ENCODE data around the gene SNX25. TPM values are rescaled to one million over a fixed set of nuclear protein-coding genes. Genes with fewer than 3 reads are reported as not detected.

The SNX25 gene
- total and polyA plus RNA-seq, 4 donors: 2.8 to 13.9 (median 5.0) TPM

DNA sequence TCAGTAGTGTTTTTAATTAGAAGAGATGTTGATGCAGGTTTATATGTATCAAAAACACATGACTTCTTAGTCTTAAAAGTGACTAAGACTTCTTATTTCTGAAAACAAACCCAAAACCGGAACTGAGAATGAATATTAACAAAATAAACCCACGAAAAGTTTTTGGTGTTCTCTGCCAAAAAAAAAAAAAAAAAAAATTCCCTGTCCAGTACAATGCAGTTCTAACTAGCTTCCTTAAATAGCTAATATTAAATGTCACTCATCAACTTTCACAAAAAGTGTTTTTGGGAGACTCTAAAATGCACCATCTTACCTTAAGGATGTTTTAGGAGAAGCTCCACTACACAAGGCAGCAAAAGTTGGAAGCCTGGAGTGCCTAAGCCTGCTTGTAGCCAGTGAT, 189.2 kb downstream of the SNX25 start:
- WGBS: 65% methylated on average over 2 of the region's 2 CpGs
- no peak for TF ChIP-seq RXRA (IDR thresholded peaks at IDR 0.05)
- TF ChIP-seq, protein P1, sequence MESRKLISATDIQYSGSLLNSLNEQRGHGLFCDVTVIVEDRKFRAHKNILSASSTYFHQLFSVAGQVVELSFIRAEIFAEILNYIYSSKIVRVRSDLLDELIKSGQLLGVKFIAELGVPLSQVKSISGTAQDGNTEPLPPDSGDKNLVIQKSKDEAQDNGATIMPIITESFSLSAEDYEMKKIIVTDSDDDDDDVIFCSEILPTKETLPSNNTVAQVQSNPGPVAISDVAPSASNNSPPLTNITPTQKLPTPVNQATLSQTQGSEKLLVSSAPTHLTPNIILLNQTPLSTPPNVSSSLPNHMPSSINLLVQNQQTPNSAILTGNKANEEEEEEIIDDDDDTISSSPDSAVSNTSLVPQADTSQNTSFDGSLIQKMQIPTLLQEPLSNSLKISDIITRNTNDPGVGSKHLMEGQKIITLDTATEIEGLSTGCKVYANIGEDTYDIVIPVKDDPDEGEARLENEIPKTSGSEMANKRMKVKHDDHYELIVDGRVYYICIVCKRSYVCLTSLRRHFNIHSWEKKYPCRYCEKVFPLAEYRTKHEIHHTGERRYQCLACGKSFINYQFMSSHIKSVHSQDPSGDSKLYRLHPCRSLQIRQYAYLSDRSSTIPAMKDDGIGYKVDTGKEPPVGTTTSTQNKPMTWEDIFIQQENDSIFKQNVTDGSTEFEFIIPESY (IDR thresholded peaks at IDR 0.05): no peak
- TF ChIP-seq RAD21 (IDR thresholded peaks at IDR 0.05): no peak
- TF ChIP-seq FOXA1 (IDR thresholded peaks at IDR 0.05): no peak
- no peaks in the 10 kb centered on the region for H3K9me3 ChIP-seq (ENCODE audit: control insufficient read depth in 4 of 4, low read length in 3 of 4)
- H3K4me3 ChIP-seq (ENCODE audit: low read depth in 1 of 3, low read length in 3 of 3): no peak overlapping the region
- peaks cover 0 to 34% (median 18%) of the 10 kb centered on the region in 4 donors for H3K36me3 ChIP-seq (ENCODE audit: control insufficient read depth in 4 of 4, insufficient read depth in 3 of 4, low read depth in 1 of 4, low read length in 3 of 4)
- no peak overlapping the region for H3K9ac ChIP-seq (ENCODE audit: low read depth in 1 of 2, low read length in 2 of 2)
- H3K4me1 ChIP-seq (ENCODE audit: control insufficient read depth in 4 of 4, insufficient read depth in 4 of 4, low read length in 3 of 4): peaks cover 0 to 11% (median 7%) of the 10 kb centered on the region in 4 donors
- H3K27ac ChIP-seq (ENCODE audit: low read depth in 1 of 2, low read length in 2 of 2): peak overlapping the region in 1 of 2 donors; percentile 10
- no peaks in the 10 kb centered on the region for H3K27me3 ChIP-seq (ENCODE audit: control insufficient read depth in 4 of 4, insufficient read depth in 4 of 4, low read length in 3 of 4)
- no peak for DNase-seq (ENCODE audit: low spot score)

DNA sequence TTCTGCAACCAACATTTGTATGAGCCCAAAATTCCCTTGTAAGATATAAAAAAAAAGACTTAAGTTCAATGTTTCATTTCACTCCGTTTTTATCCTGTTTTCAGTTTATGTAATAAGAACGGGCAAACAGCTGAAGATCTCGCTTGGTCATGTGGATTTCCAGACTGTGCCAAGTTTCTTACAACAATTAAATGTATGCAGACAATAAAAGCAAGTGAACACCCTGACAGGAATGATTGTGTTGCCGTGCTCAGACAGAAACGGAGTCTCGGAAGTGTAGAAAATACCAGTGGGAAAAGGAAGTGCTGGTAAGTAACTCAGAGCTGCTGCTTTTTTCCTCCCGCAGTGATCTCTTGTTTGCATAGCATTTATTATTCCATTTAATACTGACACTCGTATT, 190.1 kb downstream of the SNX25 start:
- TF ChIP-seq SP1 (IDR thresholded peaks at IDR 0.05) (no peak), FOXA2 (IDR thresholded peaks at IDR 0.05) (no peak), HNF4A (conservative IDR thresholded peaks at IDR 0.05) (no peak), TAF1 (conservative IDR thresholded peaks at IDR 0.05) (no peak), YY1 (IDR thresholded peaks at IDR 0.05) (no peak)
- TF ChIP-seq, protein P1 (IDR thresholded peaks at IDR 0.05): no peak
- TF ChIP-seq, protein P2, sequence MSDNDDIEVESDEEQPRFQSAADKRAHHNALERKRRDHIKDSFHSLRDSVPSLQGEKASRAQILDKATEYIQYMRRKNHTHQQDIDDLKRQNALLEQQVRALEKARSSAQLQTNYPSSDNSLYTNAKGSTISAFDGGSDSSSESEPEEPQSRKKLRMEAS (IDR thresholded peaks at IDR 0.05): no peak
- H3K9me3 ChIP-seq (ENCODE audit: control insufficient read depth in 4 of 4, low read length in 3 of 4): no peaks in the 10 kb centered on the region
- no peak overlapping the region for H3K9ac ChIP-seq (ENCODE audit: low read depth in 1 of 2, low read length in 2 of 2)
- H3K36me3 ChIP-seq (ENCODE audit: control insufficient read depth in 4 of 4, insufficient read depth in 3 of 4, low read depth in 1 of 4, low read length in 3 of 4): peaks cover 0 to 34% (median 18%) of the 10 kb centered on the region in 4 donors
- H3K4me1 ChIP-seq (ENCODE audit: control insufficient read depth in 4 of 4, insufficient read depth in 4 of 4, low read length in 3 of 4): peaks cover 0 to 11% (median 7%) of the 10 kb centered on the region in 4 donors
- 84% methylated on average over 8 of the region's 8 CpGs for WGBS
- H3K4me3 ChIP-seq (ENCODE audit: low read depth in 1 of 3, low read length in 3 of 3): no peak overlapping the region
- H3K27ac ChIP-seq (ENCODE audit: low read depth in 1 of 2, low read length in 2 of 2): no peak overlapping the region
- no peak for DNase-seq (ENCODE audit: low spot score)
- no peaks in the 10 kb centered on the region for H3K27me3 ChIP-seq (ENCODE audit: control insufficient read depth in 4 of 4, insufficient read depth in 4 of 4, low read length in 3 of 4)

DNA sequence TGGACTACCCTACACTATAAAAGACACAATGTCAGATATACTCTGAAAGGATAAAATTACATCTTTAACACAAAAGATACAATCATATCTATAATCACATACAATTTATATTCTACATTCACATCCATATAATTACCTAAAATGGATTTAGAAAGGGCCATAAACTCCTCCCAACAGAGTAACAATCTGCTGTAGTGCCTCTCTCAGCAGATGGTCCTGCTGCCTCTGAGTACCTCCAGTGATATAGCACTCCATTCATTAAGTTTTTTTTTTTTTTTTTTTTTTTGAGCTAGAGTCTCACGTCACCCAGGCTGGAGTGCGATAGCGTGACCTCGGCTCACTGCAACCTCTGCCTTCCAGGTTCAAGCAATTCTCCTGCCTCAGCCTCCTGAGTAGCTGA, 194.6 kb downstream of the SNX25 start:
- 97% methylated on average over 4 of the region's 4 CpGs for WGBS
- no peak for DNase-seq (ENCODE audit: low spot score)
- Histone ChIP-seq H3K4me3 (ENCODE audit: low read depth in 1 of 3, low read length in 3 of 3) (no peak overlapping the region), H3K36me3 (ENCODE audit: control insufficient read depth in 4 of 4, insufficient read depth in 3 of 4, low read depth in 1 of 4, low read length in 3 of 4) (peaks cover 0 to 45% (median 30%) of the 10 kb centered on the region in 4 donors), H3K9me3 (ENCODE audit: control insufficient read depth in 4 of 4, low read length in 3 of 4) (no peaks in the 10 kb centered on the region), H3K4me1 (ENCODE audit: control insufficient read depth in 4 of 4, insufficient read depth in 4 of 4, low read length in 3 of 4) (no peaks in the 10 kb centered on the region), H3K9ac (ENCODE audit: low read depth in 1 of 2, low read length in 2 of 2) (no peak overlapping the region), H3K27me3 (ENCODE audit: control insufficient read depth in 4 of 4, insufficient read depth in 4 of 4, low read length in 3 of 4) (no peaks in the 10 kb centered on the region), H3K27ac (ENCODE audit: low read depth in 1 of 2, low read length in 2 of 2) (no peak overlapping the region)
- TF ChIP-seq, protein P3, sequence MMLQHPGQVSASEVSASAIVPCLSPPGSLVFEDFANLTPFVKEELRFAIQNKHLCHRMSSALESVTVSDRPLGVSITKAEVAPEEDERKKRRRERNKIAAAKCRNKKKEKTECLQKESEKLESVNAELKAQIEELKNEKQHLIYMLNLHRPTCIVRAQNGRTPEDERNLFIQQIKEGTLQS (IDR thresholded peaks at IDR 0.05): no peak
- TF ChIP-seq HNF4A (conservative IDR thresholded peaks at IDR 0.05) (no peak), SP1 (IDR thresholded peaks at IDR 0.05) (no peak), JUND (IDR thresholded peaks at IDR 0.05) (no peak), RXRA (IDR thresholded peaks at IDR 0.05) (no peak), GABPA (IDR thresholded peaks at IDR 0.05 in 1 of 2, conservative IDR thresholded peaks at IDR 0.05 in 1 of 2) (no peak), EGR1 (IDR thresholded peaks at IDR 0.05; ENCODE audit: low read depth in 2 of 2) (no peak), NR2F2 (IDR thresholded peaks at IDR 0.05) (no peak)
- TF ChIP-seq, protein P4, sequence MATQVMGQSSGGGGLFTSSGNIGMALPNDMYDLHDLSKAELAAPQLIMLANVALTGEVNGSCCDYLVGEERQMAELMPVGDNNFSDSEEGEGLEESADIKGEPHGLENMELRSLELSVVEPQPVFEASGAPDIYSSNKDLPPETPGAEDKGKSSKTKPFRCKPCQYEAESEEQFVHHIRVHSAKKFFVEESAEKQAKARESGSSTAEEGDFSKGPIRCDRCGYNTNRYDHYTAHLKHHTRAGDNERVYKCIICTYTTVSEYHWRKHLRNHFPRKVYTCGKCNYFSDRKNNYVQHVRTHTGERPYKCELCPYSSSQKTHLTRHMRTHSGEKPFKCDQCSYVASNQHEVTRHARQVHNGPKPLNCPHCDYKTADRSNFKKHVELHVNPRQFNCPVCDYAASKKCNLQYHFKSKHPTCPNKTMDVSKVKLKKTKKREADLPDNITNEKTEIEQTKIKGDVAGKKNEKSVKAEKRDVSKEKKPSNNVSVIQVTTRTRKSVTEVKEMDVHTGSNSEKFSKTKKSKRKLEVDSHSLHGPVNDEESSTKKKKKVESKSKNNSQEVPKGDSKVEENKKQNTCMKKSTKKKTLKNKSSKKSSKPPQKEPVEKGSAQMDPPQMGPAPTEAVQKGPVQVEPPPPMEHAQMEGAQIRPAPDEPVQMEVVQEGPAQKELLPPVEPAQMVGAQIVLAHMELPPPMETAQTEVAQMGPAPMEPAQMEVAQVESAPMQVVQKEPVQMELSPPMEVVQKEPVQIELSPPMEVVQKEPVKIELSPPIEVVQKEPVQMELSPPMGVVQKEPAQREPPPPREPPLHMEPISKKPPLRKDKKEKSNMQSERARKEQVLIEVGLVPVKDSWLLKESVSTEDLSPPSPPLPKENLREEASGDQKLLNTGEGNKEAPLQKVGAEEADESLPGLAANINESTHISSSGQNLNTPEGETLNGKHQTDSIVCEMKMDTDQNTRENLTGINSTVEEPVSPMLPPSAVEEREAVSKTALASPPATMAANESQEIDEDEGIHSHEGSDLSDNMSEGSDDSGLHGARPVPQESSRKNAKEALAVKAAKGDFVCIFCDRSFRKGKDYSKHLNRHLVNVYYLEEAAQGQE (IDR thresholded peaks at IDR 0.05): no peak
- TF ChIP-seq, protein P2 (IDR thresholded peaks at IDR 0.05): no peak

All from liver (tissue), 9 donors.